CD4-positive, alpha-beta T cell (primary cell): ENCODE results near the gene DDC. TPM values are rescaled to one million over a fixed set of nuclear protein-coding genes. Genes with fewer than 3 reads are reported as not detected.

Source experiments
- ATAC-seq: fragments of 200-7000 bp; cut with Tn5 transposase; one replicate; pipeline ENCODE4 v1.10.0; 2022; ENCODE audit warnings: mild to moderate bottlenecking; ENCODE audit not compliant: poor library complexity
- CTCF ChIA-PET: fragments of 350-600 bp; sonication (Branson Sonifier 250); formaldehyde crosslinking; loops from one replicate; lab custom pipeline; 2021; ENCODE audit warnings: antibody characterized with exemption, inconsistent platforms; lab: Charles Lee
- POLR2A ChIA-PET: fragments of 350-600 bp; sonication (Branson Sonifier 250); formaldehyde crosslinking; loops from one replicate; lab custom pipeline; 2021; ENCODE audit warnings: antibody characterized with exemption, inconsistent platforms; lab: Charles Lee
- DNase-seq, 14 experiments: peaks; one replicate each; pipeline ENCODE4 v3.0.0-alpha.2; 2013 to 2020; ENCODE audit warnings: mixed read lengths in 2 of 14
- H3K27ac ChIP-seq, 2 donors: one replicate each; pipeline versions ENCODE4 v1.5.1 to v1.7.0; 2013; ENCODE audit warnings: low read length in 2 of 2, low read depth in 1 of 2, mild to moderate bottlenecking in 1 of 2
- H3K27me3 ChIP-seq, 2 experiments: 1 replicate in 1 of 2; 2 replicates in 1 of 2; pipeline versions ENCODE4 v1.6.1 to v1.7.0; 2013; ENCODE audit warnings: low read length in 2 of 2, control low read depth in 1 of 2, mild to moderate bottlenecking in 1 of 2, moderate library complexity in 1 of 2; ENCODE audit not compliant: insufficient read depth in 2 of 2, control insufficient read depth in 1 of 2
- H3K36me3 ChIP-seq: one replicate; pipeline ENCODE4 v1.6.1; 2013; ENCODE audit warnings: low read length, control low read depth; ENCODE audit not compliant: insufficient read depth
- H3K4me1 ChIP-seq: one replicate; pipeline ENCODE4 v1.6.1; 2013; ENCODE audit warnings: low read length, control low read depth; ENCODE audit not compliant: insufficient read depth
- H3K4me3 ChIP-seq: one replicate; pipeline ENCODE4 v1.5.1; 2013; ENCODE audit warnings: mild to moderate bottlenecking, low read length, moderate library complexity
- H3K9me3 ChIP-seq, 2 experiments: 1 replicate in 1 of 2; 2 replicates in 1 of 2; pipeline versions ENCODE4 v1.6.1 to v1.7.0; 2013; ENCODE audit warnings: low read length in 2 of 2, mild to moderate bottlenecking in 2 of 2, control low read depth in 1 of 2, moderate library complexity in 1 of 2; ENCODE audit not compliant: control insufficient read depth in 1 of 2, insufficient read depth in 1 of 2
- H3K27ac Mint-ChIP-seq: one replicate; pipeline ENCODE4 v1.8.0; 2020; ENCODE audit warnings: mixed read lengths
- H3K27me3 Mint-ChIP-seq: one replicate; pipeline ENCODE4 v1.8.0; 2021; ENCODE audit warnings: mixed read lengths
- H3K36me3 Mint-ChIP-seq: one replicate; pipeline ENCODE4 v1.8.0; 2021; ENCODE audit warnings: low read depth, mixed read lengths
- H3K4me1 Mint-ChIP-seq: one replicate; pipeline ENCODE4 v1.8.0; 2021; ENCODE audit warnings: low read depth, mixed read lengths
- H3K4me3 Mint-ChIP-seq: one replicate; pipeline ENCODE4 v1.8.0; 2020; ENCODE audit warnings: mild to moderate bottlenecking, mixed read lengths
- H3K9me3 Mint-ChIP-seq: one replicate; pipeline ENCODE4 v1.8.0; 2020; ENCODE audit warnings: mixed read lengths
- CTCF ChIP-seq: fragments of 200-600 bp; IDR thresholded peaks from one replicate; pipeline ENCODE4 v1.8.0; 2022; ENCODE audit warnings: antibody characterized with exemption, mild to moderate bottlenecking
- intact Hi-C, 2 experiments: fragments of 100-400 bp; cut with DNase I in 1 of 2; cut with micrococcal nuclease in 1 of 2; formaldehyde crosslinking; loops; one replicate each; pipeline versions ENCODE4 v1.15.1 to v1.9.0; 2023 to 2025; cut with DNase I, micrococcal nuclease
- total RNA-seq, 174 experiments: library from RNA in 2 of 174; stranded (reverse) in 2 of 174; gene quantifications; one replicate each; pipeline ENCODE4 v1.2.3 and lab custom pipeline; 2021 to 2026

Gene DDC
- total RNA-seq, 2 experiments from 2014 or later = not detected

GRCh38 chr7:50491943-50492342 is 73.3 kb downstream of the DDC start:
- no peak overlapping the region for H3K27ac Mint-ChIP-seq
- Histone ChIP-seq H3K9me3 (no peaks in the 10 kb centered on the region), H3K36me3 (no peaks in the 10 kb centered on the region), H3K27ac (no peak overlapping the region), H3K27me3 (no peaks in the 10 kb centered on the region), H3K4me3 (no peak overlapping the region), H3K4me1 (no peaks in the 10 kb centered on the region)
- ChIA-PET CTCF (no interaction called here), POLR2A (no interaction called here)
- no peaks in the 10 kb centered on the region for H3K36me3 Mint-ChIP-seq
- ATAC-seq (no peak), DNase-seq (no peak)
- H3K4me1 Mint-ChIP-seq = no peaks in the 10 kb centered on the region
- no peak overlapping the region for H3K4me3 Mint-ChIP-seq
- no peaks in the 10 kb centered on the region for H3K9me3 Mint-ChIP-seq
- intact Hi-C loops = no loop called here
- TF ChIP-seq CTCF = no peak
- peaks cover 10% of the 10 kb centered on the region for H3K27me3 Mint-ChIP-seq

GRCh38 chr7:50491209-50491608 is 74.0 kb downstream of the DDC start:
- no peak overlapping the region for H3K4me3 ChIP-seq
- CTCF ChIA-PET = no interaction called here
- H3K36me3 ChIP-seq = no peaks in the 10 kb centered on the region
- no peak for ATAC-seq
- Mint-ChIP-seq H3K4me3 (no peak overlapping the region), H3K4me1 (no peaks in the 10 kb centered on the region), H3K27me3 (peaks cover 10% of the 10 kb centered on the region), H3K9me3 (no peaks in the 10 kb centered on the region), H3K36me3 (no peaks in the 10 kb centered on the region), H3K27ac (no peak overlapping the region)
- intact Hi-C loops = no loop called here
- no peaks in the 10 kb centered on the region for H3K27me3 ChIP-seq
- no peak overlapping the region for H3K27ac ChIP-seq
- no peaks in the 10 kb centered on the region for H3K9me3 ChIP-seq
- H3K4me1 ChIP-seq = no peaks in the 10 kb centered on the region
- TF ChIP-seq CTCF = no peak
- POLR2A ChIA-PET = no interaction called here
- DNase-seq = no peak

- H3K4me3 Mint-ChIP-seq = no peak overlapping the region
- Histone ChIP-seq H3K4me3 (no peak overlapping the region), H3K27me3 (no peaks in the 10 kb centered on the region), H3K27ac (no peak overlapping the region), H3K4me1 (no peaks in the 10 kb centered on the region), H3K9me3 (no peaks in the 10 kb centered on the region), H3K36me3 (no peaks in the 10 kb centered on the region)
- no peaks in the 10 kb centered on the region for H3K9me3 Mint-ChIP-seq
- ATAC-seq (no peak), DNase-seq (no peak)
- intact Hi-C loops = no loop called here
- CTCF ChIA-PET = interaction anchor here (1.1 kb wide), 1 partner anchor 9 kb away, joined by 3 read pairs; no protein-coding TSS in a partner anchor
- TF ChIP-seq CTCF = no peak
- H3K36me3 Mint-ChIP-seq = no peaks in the 10 kb centered on the region
- H3K4me1 Mint-ChIP-seq = no peaks in the 10 kb centered on the region
- no peak overlapping the region for H3K27ac Mint-ChIP-seq
- POLR2A ChIA-PET = no interaction called here
- peaks cover 10% of the 10 kb centered on the region for H3K27me3 Mint-ChIP-seq
These were observed 76.8 kb downstream of the DDC start for GRCh38 chr7:50488379-50488778.
